ENCODE results near the gene TRIM2.

- TF ChIP-seq CTCF (IDR thresholded peaks at IDR 0.05), result no peak
- no peak for TF ChIP-seq POLR2AphosphoS5 (IDR thresholded peaks at IDR 0.05)
- no peak for TF ChIP-seq POLR2A (IDR thresholded peaks at IDR 0.05)
Observed at GRCh38 chr4:153244969-153245368, 40.7 kb downstream of the TRIM2 start.
